Measurements from ENCODE around the gene FOXP1. TPM values are rescaled to one million over a fixed set of nuclear protein-coding genes. Genes with fewer than 3 reads are reported as not detected.

Gene FOXP1
- total RNA-seq, 1 experiment from 2014 or later, result 2.9 TPM

GRCh38 chr3:71132995-71133730, 450.4 kb downstream of the FOXP1 start:
- in situ Hi-C loops (cut with HindIII; ENCODE audit: low pct_unique_long_range_greater_than_20kb, low sequenced_read_pairs), result no loop called here
- CTCF ChIA-PET, result no interaction called here
- POLR2A ChIA-PET, result no interaction called here

More at GRCh38 chr3:71132995-71133730, 450.4 kb downstream of the FOXP1 start:
- TF ChIP-seq CTCF (IDR thresholded peaks at IDR 0.05) (no peak), REST (IDR thresholded peaks at IDR 0.05; ENCODE audit: insufficient read depth in 1 of 2, low read depth in 2 of 2, low read length in 1 of 2) (no peak), SIN3A (IDR thresholded peaks at IDR 0.05; ENCODE audit: borderline replicate concordance, insufficient read depth, low read depth, low read length) (no peak)
- no peak overlapping the region for H3K27ac ChIP-seq (ENCODE audit: low read length)
- H3K4me3 ChIP-seq (ENCODE audit: low read depth in 2 of 2, low read length in 2 of 2), result no peak overlapping the region
- H3K27me3 ChIP-seq (ENCODE audit: control insufficient read depth, insufficient read depth, low read length), result no peaks in the 10 kb centered on the region; the same call in none of the 2 replicates
- no peaks in the 10 kb centered on the region for H3K36me3 ChIP-seq (ENCODE audit: control insufficient read depth, insufficient read depth, low read length)
- intact Hi-C loops (cut with micrococcal nuclease; ENCODE audit: unreplicated experiment), result no loop called here
- DNase-seq (ENCODE audit: low read depth, low spot score) (no peak), ATAC-seq (no peak)
- H3K9me3 ChIP-seq (ENCODE audit: control insufficient read depth, insufficient read depth, low read depth, low read length), result no peaks in the 10 kb centered on the region
- no TSS peak for BruUV-seq (replicated peaks)
- H3K4me1 ChIP-seq (ENCODE audit: control insufficient read depth, insufficient read depth, low read length), result no peaks in the 10 kb centered on the region; the same call in 1 of the 2 replicates

Measured in Panc1 (cell line).